ENCODE results near the gene JMJD7.

DNA sequence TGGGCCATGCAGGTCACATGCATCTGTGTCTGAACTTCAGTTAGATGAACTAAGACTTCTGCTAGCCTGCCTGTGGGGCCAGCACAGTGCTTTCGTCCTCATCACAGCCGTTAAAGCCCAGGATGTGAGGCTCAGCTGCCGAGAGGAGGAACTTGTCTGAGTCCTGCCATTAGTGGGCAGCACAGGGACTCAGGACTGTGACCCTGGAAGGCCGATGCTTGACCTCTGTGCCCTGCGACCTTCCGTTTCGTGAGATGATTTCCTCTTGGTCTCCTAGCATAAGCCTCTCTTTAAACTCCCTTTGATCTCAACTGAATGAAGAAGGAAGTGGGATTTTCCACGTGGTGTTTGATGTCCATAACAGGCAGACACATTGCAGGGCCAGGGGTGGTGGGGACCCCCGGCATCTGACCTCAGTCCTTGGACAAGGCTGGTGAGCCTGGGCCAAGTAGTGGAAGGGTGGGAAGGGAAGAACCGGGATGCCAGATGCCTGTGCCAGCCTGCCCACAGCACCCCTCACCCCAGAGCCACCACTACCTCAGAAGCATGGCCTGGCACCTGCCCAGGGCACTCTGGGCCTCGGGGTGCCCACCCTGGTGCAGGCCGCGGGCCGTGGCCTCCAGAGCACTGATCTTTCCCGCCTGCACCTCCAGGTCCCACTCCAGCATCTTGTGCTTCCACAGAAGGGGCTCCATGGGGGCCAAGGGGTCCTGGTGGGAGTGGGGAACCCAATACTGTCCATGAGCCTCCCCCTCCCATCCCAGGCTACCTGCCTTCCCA, 32.3 kb downstream of the JMJD7 start:
- no peak for TF ChIP-seq POLR2AphosphoS5 (IDR thresholded peaks at IDR 0.05)
- TF ChIP-seq POLR2A (IDR thresholded peaks at IDR 0.05), result no peak

All from breast epithelium (tissue), 3 donors.